Gastroesophageal sphincter (tissue), 3 donors: Measurements from ENCODE around the gene MEG3.

Experiments used
- EP300 ChIP-seq: sonication (generic); formaldehyde crosslinking; IDR thresholded peaks from one replicate; pipeline ENCODE4 v1.6.1; 2017; ENCODE audit warnings: antibody characterized with exemption, mild to moderate bottlenecking
- POLR2A ChIP-seq, 2 donors: fragments of 450-650 bp; IDR thresholded peaks; one replicate each; pipeline ENCODE4 v1.6.1; 2017; ENCODE audit warnings: antibody characterized with exemption in 2 of 2, mild to moderate bottlenecking in 2 of 2, moderate library complexity in 1 of 2
- POLR2AphosphoS5 ChIP-seq: sonication (generic); formaldehyde crosslinking; IDR thresholded peaks from one replicate; pipeline ENCODE4 v1.6.1; 2017; ENCODE audit warnings: antibody characterized with exemption
- TF ChIP-seq, protein P1 (sequence below), 4 experiments: fragments of 200-600 bp in 2 of 4; fragments of 450-650 bp in 2 of 4; sonication (generic) in 1 of 4; IDR thresholded peaks; one replicate each; pipeline ENCODE4 v1.5.1; 2017 to 2019; ENCODE audit warnings: antibody characterized with exemption in 4 of 4, mild to moderate bottlenecking in 2 of 4, moderate library complexity in 2 of 4

DNA sequence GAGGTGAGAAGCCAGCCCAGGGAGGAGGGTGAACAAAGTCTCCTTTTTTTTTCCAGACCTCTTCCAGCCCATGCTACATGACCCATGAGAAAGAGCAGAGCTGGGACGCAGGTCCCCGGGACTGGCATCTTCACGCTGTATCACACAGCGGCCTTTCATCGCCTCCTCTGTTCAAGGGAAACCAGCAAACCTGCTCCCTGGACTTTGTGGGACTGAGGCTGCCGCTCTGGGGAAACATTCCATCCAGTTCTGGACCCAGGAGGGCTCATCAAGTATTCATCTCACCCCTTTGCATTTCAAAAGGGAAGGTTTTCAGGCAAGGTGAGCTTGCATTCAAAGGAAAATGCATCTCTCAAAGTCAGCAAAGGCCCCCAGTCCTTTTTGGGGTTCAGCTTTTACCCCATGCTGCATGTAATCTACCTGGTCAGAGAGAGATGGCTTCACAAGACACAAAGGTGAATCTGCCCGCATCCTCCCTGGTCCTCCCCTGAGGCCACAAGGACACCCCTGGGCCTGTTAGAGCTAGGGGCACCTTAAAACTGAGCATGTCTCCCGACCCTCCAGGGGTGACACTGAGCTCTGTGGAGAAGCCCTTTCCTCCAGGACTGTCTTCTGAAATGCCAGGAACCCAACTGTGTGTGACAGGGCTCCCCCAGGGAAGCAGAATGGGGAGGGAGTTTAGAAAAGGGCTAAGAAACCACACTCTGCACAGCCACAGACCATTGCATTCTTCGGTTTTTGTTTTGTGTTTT, 21.2 kb upstream of the MEG3 start:
- TF ChIP-seq, protein P1, sequence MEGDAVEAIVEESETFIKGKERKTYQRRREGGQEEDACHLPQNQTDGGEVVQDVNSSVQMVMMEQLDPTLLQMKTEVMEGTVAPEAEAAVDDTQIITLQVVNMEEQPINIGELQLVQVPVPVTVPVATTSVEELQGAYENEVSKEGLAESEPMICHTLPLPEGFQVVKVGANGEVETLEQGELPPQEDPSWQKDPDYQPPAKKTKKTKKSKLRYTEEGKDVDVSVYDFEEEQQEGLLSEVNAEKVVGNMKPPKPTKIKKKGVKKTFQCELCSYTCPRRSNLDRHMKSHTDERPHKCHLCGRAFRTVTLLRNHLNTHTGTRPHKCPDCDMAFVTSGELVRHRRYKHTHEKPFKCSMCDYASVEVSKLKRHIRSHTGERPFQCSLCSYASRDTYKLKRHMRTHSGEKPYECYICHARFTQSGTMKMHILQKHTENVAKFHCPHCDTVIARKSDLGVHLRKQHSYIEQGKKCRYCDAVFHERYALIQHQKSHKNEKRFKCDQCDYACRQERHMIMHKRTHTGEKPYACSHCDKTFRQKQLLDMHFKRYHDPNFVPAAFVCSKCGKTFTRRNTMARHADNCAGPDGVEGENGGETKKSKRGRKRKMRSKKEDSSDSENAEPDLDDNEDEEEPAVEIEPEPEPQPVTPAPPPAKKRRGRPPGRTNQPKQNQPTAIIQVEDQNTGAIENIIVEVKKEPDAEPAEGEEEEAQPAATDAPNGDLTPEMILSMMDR (IDR thresholded peaks at IDR 0.05), result no peak
- no peak for TF ChIP-seq EP300
- TF ChIP-seq POLR2AphosphoS5, result no peak
- no peak for TF ChIP-seq POLR2A (IDR thresholded peaks at IDR 0.05)
